Measurements from ENCODE around the gene TMEM53. TPM values are rescaled to one million over a fixed set of nuclear protein-coding genes. Genes with fewer than 3 reads are reported as not detected.
"Not testable (repeated sequence)": the region's sequence is repeated elsewhere in the genome, so short reads cannot be mapped to it uniquely, and the experiment has no call there.

TMEM53 gene
- total RNA-seq, 1 donor from 2014 or later, result 3.4 TPM

DNA sequence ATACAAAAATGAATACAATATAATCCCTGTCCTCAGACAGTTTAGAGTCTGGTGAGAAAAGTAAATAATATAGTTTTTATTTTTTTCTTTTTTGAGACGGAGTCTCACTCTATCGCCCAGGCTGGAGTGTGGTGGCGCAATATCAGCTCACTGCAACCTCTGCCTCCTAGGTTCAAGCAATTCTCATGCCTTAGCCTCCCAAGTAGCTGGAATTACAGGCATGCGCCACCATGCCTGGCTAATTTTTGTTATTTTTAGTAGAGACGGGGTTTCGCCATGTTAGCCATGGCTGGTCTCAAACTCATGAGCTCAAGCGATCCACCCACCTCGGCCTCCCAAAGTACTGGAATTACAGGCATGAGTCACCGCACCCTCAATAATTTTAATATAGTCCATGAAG lies 25.1 kb upstream of the TMEM53 start:
- intact Hi-C loops (cut with micrococcal nuclease), result not testable (repeated sequence)

DNA sequence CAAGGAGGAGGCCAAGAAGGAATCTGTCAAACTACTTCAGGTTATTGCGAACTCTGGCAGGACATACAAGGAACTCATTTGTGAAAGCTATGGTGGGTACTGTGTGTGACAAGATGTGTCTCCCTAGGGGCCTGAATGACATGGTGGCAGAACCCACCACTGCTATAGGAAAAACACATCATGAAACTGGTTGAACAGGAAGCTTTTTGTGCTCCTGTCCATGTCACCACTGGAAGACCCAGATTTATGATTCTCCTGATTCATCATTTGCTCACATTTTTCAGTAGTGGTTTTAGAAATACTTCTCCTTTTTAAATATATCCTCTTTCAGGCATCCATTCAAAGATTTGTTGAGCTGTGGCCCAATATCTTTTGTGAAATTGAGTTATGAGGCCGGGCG lies 23.9 kb upstream of the TMEM53 start:
- intact Hi-C loops (cut with micrococcal nuclease), result no loop called here

DNA sequence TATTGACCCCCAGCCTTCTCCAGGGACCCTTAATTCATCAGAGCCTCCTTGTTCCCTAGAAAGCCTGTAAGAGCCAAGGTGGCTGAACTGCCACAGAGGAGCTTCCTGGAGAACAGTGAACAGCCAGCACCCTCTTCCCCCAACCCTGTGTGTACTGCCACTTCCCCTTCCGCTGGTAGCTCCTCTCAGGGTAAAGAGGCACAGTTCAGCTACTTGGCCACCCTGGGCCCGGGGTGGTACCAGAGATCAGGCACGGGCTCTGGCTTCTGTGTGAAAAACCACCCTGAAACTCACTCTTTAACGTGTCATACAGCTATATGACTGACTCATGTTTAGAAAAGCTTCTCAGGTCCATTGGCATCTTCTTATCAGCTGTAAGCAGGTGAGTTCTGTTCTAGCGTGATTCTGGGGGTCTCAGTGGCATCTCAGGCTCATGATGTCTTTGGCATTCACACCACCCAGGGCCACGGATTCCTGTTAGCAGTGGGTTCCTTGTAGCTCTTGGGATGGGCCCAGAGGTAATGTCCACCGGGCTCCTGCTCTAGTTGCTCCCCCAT lies 22.6 kb upstream of the TMEM53 start:
- intact Hi-C loops (cut with micrococcal nuclease), result no loop called here

DNA sequence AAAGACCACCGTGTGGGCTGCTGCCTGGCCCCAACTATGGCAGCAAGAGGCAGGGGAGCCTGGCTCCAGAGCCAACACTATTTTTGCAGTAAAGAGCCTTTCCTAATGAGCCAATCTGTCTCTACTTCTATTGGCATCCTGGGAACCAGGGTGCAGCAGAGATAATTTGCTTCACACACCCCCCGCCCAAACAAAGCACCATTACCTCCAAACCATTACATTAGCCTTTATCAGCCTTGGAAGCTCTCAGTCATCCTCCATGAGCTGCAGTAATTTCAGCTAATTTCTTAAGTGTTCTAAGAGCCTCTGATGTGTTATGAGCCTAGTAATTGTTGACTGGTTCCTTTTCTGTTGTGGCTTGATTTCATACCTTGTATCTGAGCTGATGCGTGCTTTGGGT lies 21.8 kb upstream of the TMEM53 start:
- intact Hi-C loops (cut with micrococcal nuclease), result no loop called here

DNA sequence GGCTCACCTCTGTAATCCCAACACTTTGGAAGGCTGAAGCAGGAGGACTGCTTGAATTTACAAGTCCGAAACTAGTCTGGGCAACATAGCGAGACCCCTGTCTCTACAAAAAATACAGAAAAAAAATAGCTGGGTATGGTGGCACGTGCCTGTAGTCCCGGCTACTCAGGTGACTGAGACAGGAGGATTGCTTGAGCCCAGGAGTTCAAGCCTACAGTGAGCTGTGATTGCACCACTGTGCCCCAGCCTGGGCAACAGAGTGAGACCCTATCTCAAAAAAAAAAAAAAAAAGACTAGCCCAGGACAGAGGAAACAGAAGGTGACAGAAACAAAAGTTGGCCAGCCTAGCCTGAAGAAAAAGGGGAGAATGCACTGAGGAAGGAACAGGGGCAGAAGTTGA lies 21.4 kb upstream of the TMEM53 start:
- intact Hi-C loops (cut with micrococcal nuclease), result no loop called here

DNA sequence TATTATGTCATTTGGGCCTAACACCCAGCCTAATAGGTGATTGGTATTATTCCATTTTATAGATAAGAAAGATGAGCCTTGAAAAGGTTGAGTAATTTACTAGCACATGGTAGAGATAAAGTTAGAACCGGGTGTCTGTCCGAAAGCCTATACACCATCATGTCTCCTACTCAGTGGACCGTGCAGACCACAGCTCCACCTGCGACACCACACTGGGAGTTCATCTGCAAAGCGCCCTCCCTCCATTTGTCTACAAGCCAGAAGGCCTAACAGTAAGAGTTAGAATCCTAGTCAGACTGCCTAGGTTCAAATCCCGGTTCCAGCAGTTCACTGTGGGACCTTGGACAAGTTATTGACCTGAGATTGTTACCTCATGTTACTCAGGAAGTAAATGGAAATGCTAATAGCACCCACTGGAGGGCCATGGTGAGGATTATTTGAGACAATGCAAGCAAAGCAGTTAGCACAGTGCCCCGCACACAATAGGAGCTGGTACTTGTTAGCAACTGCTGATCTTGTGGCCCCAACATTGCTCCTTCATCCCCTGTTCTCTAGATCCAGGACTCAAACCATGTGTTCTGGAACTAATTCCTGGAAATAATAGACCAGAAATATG lies 20.7 kb upstream of the TMEM53 start:
- intact Hi-C loops (cut with micrococcal nuclease), result no loop called here

DNA sequence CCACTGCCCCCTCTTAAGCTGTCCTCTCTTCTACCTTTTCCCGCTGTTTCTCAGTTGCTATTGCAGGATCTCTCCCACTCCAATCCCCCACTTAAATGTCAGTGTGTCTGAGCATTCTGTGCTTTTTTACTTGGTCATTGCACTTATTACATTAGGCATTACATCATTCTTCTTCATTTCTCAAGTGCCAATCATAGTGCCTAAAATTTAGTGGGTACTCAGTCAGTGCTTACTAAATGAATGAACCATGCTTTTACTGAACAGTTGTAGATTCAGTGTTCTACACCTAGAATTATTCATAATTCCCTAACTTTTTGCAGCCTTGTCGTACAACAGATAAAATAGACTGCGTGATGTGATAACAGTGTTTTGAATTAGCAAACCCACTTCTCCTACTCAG lies 19.6 kb upstream of the TMEM53 start:
- intact Hi-C loops (cut with micrococcal nuclease), result no loop called here

DNA sequence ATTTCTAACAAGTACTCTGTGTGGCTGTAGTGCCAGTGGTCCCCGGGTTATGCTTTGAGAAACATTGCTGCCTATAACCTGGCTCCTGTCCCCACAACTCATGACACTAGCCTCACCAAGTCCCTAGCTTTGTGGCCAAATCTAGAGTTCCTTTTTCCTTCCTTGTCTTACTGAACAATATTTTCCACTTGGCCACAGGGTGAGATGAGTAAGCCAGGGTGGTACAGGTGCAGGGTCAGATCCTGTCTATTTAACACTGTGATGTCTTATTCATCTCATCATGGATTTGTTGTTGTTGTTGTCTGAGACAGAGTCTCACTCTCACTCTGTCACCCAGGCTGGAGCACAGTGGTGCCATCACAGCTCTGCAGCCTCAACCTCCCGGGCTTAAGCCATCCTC lies 18.9 kb upstream of the TMEM53 start:
- intact Hi-C loops (cut with micrococcal nuclease), result no loop called here

DNA sequence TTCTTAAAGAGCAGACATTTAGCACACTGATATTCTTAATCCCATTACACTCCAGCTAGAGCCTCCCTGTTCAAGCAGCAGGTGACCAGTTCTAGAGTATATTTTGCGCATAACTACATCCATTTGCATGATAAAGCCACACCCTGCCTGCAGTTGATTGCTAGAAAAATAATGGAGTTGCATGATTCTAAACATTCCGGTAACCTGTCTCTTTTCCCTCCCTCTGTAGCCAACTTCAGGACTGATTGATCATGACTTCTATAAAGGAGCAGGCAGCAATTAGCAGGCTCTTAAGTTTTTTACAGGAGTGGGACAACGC lies 15.1 kb upstream of the TMEM53 start:
- intact Hi-C loops (cut with micrococcal nuclease), result no loop called here

DNA sequence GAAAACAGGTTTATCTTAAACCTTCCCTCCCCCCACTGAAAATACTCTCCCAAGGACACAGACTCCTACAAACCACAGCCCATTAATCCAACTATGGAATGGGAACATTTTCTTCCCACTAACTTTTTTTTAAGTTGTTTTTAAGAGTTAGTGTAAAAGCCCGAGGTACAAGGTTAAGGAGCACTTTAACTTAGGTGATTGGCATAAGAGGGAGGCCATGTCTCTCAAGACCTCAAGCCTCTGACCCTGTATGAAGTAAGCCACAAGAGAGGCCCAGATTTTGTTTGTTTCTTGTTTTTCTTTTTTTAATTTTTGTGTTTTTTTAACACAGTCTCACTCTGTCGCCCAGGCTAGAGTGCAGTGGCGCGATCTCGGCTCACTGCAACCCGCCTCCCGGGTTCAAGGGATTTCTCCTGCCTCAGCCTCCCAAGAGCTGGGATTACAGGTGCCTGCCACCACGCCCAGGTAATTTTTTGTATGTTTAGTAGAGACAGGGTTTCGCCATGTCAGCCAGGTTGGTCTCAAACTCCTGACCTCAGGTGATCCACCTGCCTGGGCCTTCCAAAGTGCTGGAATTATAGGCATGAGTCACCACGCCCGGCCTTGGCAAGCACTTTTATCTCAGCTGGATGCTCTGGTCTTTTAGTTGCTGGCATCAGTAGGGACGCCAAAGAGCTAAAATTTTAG lies 14.6 kb upstream of the TMEM53 start:
- intact Hi-C loops (cut with micrococcal nuclease), result no loop called here

DNA sequence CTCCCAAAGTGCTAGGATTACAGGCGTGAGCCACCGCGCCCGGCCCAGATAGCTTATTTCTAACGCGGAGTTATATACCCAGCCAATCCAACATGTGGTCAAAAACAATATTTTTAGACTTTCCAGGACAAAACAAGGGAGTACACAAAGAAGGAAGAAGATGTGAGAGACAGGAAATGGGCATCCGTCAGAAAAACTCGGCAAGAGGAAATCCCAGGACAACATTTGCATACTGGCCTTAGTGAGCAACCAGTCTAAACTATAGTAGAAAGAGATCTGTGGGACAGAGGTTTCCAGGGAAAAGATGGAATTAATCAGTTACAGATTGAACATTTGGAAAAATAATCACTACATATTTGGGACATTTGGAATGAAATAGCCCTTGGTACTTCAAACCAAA lies 11.6 kb upstream of the TMEM53 start:
- intact Hi-C loops (cut with micrococcal nuclease), result no loop called here

DNA sequence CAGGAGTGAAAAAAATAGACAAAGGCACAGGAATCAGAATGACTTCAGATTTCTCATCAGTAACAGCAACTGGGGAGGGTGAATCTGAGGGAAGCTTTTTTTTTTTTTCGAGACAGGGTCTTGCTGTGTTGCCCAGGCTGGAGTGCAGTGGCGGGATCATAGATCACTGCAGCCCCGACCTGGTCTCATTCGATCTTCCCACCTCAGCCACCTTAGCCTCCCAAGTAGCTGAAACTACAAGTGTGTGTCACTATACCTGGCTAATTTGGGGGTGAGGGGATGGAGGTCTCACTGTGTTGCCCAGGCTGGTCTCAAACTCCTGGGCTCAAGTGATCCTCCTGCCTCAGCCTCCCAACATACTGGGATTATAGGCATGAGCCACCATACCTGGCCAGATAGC lies 10.9 kb upstream of the TMEM53 start:
- intact Hi-C loops (cut with micrococcal nuclease), result no loop called here

DNA sequence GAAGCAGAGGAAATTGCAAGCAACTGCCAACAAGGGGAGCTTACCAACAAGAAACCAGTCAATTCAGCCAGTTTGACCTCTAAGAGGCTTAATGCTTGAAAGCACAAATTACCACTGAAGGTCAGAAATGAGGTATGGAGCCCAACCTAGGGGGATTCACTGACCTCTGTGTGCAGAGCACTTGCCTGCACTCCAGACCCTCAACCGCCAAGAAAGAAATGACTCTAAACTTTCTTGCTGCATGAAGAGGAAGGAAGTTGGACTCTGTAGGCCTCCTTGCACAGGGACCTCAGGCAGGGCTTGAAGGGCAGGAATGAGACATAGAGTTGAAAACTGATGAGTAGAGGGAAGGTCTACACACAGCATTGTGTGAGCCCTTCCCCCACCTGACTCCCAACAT lies 10.2 kb upstream of the TMEM53 start:
- intact Hi-C loops (cut with micrococcal nuclease), result no loop called here

DNA sequence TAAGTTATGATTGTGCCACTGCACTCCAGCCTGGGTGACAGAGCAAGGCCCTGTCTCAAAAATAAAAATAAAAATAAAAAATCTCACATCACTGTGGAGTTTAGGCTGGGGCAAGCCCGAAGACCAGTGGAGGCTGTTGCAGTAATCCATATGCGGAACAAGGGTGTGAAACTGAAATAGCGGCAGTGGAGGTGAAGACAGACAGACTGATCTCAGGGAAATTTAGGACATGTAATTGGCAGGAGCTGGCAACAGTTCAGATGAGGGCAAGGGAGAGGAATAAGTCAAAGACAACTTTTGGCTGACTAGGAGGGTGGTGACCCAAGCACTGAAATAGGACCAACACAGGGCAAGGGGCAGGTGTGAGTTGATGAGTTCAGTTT lies 8.6 kb upstream of the TMEM53 start:
- intact Hi-C loops (cut with micrococcal nuclease), result no loop called here

DNA sequence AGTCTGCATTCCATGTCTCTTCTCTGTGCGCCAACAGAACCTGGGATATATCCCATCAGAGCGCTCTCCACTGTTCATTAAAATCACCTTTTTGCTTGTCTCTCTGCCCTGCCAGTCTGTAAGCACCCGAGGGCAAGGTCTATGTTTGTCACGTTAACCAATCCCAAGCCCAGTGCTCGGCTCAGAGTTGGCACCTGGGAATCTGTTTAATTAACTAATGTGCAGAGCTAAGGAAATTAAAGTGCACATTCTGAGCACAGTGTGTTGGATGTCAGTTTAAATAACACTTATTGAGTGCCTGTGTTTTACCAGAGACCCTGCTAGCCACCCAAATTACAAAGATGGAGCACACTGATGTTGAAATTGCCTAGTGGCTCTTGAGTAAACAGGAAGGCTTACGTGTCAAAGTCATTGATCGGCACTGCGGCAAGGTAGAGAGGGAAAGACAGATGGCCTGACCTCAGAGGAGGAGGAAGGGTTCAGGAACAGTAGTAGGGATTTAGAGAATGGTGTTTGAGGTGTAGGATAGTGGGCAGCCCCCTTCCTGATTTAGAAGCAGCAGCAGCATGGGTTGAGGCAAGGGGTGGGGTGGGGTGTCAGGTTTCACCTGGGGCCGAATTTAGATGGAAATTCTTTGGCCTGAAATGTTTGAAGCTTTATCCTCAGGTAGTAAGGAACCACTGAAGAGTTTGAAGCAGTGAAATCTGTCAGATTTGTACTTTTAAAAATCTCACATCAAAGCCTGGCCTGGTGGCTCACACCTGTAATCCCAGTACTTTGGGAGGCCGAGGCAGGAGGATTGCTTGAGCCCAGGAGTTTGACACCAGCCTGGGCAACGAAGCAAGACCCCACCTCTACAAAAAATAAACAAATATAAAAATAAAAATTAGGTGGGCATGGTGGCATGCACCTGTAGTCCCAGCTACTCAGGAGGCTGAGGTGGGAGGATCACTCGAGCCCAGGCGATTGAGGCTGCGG lies 7.9 kb upstream of the TMEM53 start:
- intact Hi-C loops (cut with micrococcal nuclease), result no loop called here

DNA sequence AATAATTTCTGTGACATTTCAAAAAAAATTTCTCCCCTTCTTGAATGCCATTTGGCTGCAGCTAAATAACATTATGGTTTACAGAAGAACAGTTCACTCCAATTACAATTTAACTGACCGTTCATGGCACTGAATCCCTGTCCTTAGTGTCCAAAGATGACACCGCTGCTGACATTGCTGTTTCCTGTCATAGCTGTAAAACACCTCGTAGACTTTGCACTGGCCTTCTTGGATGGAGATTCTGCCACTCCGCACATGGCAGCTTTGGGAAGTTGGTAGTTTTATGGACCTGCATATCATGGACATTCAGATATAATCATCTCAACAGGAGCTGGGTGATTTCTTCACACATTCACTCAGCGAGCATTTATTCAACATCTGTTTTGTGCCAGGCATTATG lies 5.2 kb upstream of the TMEM53 start:
- intact Hi-C loops (cut with micrococcal nuclease), result loop anchor here (10.0 kb wide), 1 partner anchor 465 kb away; the partner anchor contains the start of gene DMAP1

DNA sequence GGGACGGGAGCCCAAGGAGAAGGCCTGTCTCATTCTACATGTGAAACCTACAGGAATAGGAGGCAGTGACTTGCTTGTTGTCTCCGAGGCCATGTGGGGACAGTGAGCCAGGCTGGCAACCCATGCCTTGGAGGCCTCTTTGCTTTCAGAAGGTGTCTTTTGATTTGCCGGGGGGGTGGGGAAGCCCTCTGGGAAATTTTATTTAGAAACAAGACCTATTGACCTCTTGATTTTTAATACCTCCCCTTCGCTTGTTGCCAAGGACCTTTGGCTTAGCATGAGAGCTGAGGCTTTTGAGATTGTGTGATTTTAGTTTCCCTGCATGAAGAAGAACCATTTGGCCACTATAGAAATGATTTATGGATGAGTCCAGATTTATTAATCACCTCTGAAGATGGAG lies 4.3 kb upstream of the TMEM53 start:
- intact Hi-C loops (cut with micrococcal nuclease), result loop anchor here (10.0 kb wide), 1 partner anchor 464 kb away; the partner anchor contains the start of gene DMAP1

DNA sequence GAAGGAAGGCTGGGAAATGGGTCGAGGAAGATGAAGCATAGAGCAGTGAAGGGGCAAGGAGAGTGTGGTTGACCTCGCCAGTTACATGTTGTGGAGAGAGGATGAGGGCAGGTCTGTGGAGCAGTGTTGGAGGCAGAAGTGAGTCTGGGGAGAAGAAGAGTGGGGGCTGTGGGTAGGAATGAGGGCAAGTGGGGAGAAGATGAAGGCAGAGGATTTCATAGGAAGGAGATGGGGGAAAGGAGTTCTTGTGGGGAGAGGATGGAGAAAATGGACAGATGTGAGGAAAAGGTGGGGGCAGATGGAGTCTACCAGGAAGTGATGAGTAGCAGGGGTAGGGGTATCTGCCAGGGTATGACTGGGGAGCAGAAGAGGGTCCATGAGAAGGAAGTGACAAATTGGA lies 3.8 kb upstream of the TMEM53 start:
- intact Hi-C loops (cut with micrococcal nuclease), result loop anchor here (10.0 kb wide), 1 partner anchor 463 kb away; the partner anchor contains the start of gene DMAP1

DNA sequence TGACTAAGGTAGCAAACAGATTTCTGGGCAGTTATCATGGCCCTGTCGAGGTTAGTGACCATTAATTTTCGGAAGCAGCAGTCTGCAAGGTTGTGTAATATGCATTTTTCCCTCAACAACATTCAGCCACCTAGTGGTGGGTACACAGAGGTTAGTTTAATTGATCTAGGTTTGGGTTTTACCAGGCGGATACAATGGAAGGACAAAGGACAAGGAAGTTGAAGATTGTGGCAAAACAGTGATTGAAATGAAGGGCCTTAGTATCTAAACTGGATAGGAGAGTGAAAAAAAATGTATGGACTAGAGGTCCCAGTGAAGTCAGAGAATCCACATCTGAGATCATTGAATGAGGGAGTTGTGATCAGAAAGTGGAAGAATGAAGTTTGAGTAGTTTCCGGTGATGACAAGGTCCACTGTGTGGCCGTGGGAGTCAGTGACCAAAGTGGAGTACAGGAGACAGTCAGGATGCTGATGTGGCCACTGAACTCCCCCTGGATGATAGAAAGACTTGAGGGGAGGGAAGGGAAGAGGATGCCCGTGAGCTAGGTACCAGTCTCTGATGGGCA lies 3.0 kb upstream of the TMEM53 start:
- intact Hi-C loops (cut with micrococcal nuclease), result loop anchor here (10.0 kb wide), 1 partner anchor 462 kb away; the partner anchor contains the start of gene DMAP1

DNA sequence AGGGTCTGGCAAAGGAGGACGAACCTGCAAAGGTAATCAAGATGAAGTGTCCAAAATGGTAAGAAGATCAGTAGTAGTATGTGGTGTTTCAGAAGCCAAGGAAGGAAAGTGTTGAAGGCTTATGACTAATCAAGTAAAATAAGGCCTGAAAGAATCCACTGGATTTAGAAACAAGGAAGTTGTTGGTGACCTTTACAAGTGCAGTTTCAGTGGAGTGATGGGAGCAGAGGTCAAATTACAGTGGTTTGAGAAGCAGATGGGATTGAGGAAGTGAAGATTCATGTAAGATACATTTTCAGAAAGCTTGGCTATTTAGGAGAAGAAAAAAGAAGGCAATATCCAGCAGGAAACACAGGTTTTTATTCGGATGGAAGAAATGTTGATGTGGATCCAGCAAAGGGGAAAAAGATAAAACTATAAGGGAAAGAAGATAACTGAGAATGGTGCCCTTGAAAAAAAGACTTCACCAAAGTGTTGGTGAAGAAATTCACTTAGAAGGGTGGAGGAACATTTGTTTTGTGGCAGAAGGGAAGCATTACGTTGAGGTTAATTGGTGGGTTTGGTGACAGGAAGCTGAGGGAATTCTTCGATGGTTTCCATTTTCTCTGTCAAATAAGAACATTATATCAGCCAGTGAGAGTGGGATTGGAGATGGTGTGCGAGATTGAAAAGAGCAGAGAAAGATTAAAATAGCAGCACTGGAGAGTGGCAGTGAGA lies 2.4 kb upstream of the TMEM53 start:
- intact Hi-C loops (cut with micrococcal nuclease), result loop anchor here (10.0 kb wide), 1 partner anchor 462 kb away; the partner anchor contains the start of gene DMAP1

DNA sequence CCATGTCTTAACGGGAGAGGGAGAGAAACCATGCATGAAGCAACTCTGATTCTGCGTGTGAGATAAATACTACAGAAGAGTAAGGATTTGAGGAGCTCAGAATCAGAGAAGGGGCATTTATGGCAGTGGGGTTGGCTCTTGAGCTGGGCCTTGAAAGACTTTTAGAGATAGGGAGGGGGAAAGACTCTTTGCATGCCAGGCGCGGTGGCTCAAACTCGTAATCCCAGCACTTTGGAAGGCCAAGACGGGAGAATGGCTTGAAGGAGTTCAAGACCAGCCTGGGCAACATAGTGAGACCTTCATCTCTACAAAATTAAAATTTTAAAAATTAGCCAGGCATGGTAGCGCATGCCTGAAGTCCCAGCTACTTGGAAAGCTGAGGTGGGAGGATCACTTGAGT lies 905 bp upstream of the TMEM53 start:
- intact Hi-C loops (cut with micrococcal nuclease), result loop anchor here (10.0 kb wide), 1 partner anchor 460 kb away; the partner anchor contains the start of gene DMAP1
